AG08395 (cell line): ENCODE data around the gene FLVCR1.

Experiments
- DNase-seq: peaks from one replicate; pipeline ENCODE4 v3.0.0; 2012; ENCODE audit warnings: mixed read lengths, low spot score

Gene FLVCR1

GRCh38 chr1:212945463-212946160 is 87.5 kb downstream of the FLVCR1 start:
- no peak for DNase-seq

GRCh38 chr1:212946872-212947271 is 88.8 kb downstream of the FLVCR1 start:
- no peak for DNase-seq
